Liver (tissue), 3 donors: ENCODE data around the gene EPHB4.

Source experiments
- CTCF ChIP-seq: fragments of 150-350 bp; IDR thresholded peaks from 2 replicates; pipeline ENCODE4 v1.5.1; 2017; ENCODE audit warnings: improper control_type of control experiment, low read depth, low read length; ENCODE audit not compliant: missing input control
- FOXA1 ChIP-seq: IDR thresholded peaks from 2 replicates; pipeline ENCODE4 v1.6.1; 2016; ENCODE audit warnings: antibody characterized with exemption
- GABPA ChIP-seq, 2 donors: IDR thresholded peaks in 1 of 2; conservative IDR thresholded peaks in 1 of 2; 2 replicates each; pipeline ENCODE4 v1.6.1; 2016; ENCODE audit warnings: antibody characterized with exemption in 2 of 2, mild to moderate bottlenecking in 1 of 2, moderate library complexity in 1 of 2
- JUND ChIP-seq, 2 donors: IDR thresholded peaks; 2 replicates each; pipeline ENCODE4 v1.6.1; 2016; ENCODE audit warnings: antibody characterized with exemption in 2 of 2
- MAX ChIP-seq: IDR thresholded peaks from 2 replicates; pipeline ENCODE4 v1.6.1; 2016; ENCODE audit warnings: antibody characterized with exemption
- NR2F2 ChIP-seq: IDR thresholded peaks from 2 replicates; pipeline ENCODE4 v1.6.1; 2016; ENCODE audit warnings: antibody characterized with exemption
- REST ChIP-seq: IDR thresholded peaks from 2 replicates; pipeline ENCODE4 v1.6.1; 2016; ENCODE audit warnings: antibody characterized with exemption, mild to moderate bottlenecking
- TAF1 ChIP-seq: conservative IDR thresholded peaks from 2 replicates; pipeline ENCODE4 v1.6.1; 2016; ENCODE audit warnings: antibody characterized with exemption, mild to moderate bottlenecking
- YY1 ChIP-seq: IDR thresholded peaks from 2 replicates; pipeline ENCODE4 v1.6.1; 2016; ENCODE audit warnings: antibody characterized with exemption, mild to moderate bottlenecking
- ZBTB33 ChIP-seq: IDR thresholded peaks from 2 replicates; pipeline ENCODE4 v1.6.1; 2016; ENCODE audit warnings: antibody characterized with exemption
- donor health status: healthy.
- donor health status: healthy.

- TF ChIP-seq YY1 (no peak), CTCF (no peak), TAF1 (no peak), REST (no peak), ZBTB33 (no peak), JUND (IDR thresholded peaks at IDR 0.05) (no peak), GABPA (IDR thresholded peaks at IDR 0.05 in 1 of 2, conservative IDR thresholded peaks at IDR 0.05 in 1 of 2) (no peak), MAX (no peak), FOXA1 (no peak), NR2F2 (peak; percentile 4)
Measured at GRCh38 chr7:100802951-100803350, 24.4 kb downstream of the EPHB4 start.
